ENCODE results near the gene MTM1. TPM values are rescaled to one million over a fixed set of nuclear protein-coding genes. Genes with fewer than 3 reads are reported as not detected.
A peak's percentile ranks its signal among the peaks of the same experiment; 100 is the strongest.

Gene MTM1
- total and polyA plus RNA-seq, 9 of the 15 experiments (the other 6 are each of a cell fraction or from before 2014, with no cell fraction given), result 5.6 to 13.3 (median 9.5) TPM

GRCh38 chrX:150547375-150548115 is 20.9 kb upstream of the MTM1 start (continued):
- TF ChIP-seq CHAMP1 (IDR thresholded peaks at IDR 0.05) (no peak), EWSR1 (IDR thresholded peaks at IDR 0.05; ENCODE audit: borderline replicate concordance, low read depth, partially characterized antibody) (no peak), SMARCA5 (IDR thresholded peaks at IDR 0.05) (no peak), POLR2G (IDR thresholded peaks at IDR 0.05; ENCODE audit: low read depth, low read length) (peak; percentile 66), ZNF589 (CRISPR knock-in tag; IDR thresholded peaks at IDR 0.05; ENCODE audit: low read depth) (0 out of 2 replicates have a peak, but pooled peaks have one; percentile 19), RAD51 (IDR thresholded peaks at IDR 0.05; ENCODE audit: borderline replicate concordance, low read depth) (peak; percentile 84), MAX (CRISPR knock-in tag; IDR thresholded peaks at IDR 0.05) (peak; percentile 61), MYC (IDR thresholded peaks at IDR 0.05; ENCODE audit: low read depth, low read length) (no peak), MYC (CRISPR knock-in tag; IDR thresholded peaks at IDR 0.05; ENCODE audit: borderline replicate concordance, low read depth) (no peak), USF1 (CRISPR knock-in tag; IDR thresholded peaks at IDR 0.05) (peak; percentile 91), KLF1 (tag; IDR thresholded peaks at IDR 0.05) (no peak), RBM25 (IDR thresholded peaks at IDR 0.05; ENCODE audit: low read depth, low read length, severe bottlenecking) (peak; percentile 59), SRSF1 (IDR thresholded peaks at IDR 0.05; ENCODE audit: low read depth, low read length) (no peak), SUPT5H (IDR thresholded peaks at IDR 0.05) (no peak), DDX20 (tag; IDR thresholded peaks at IDR 0.05; ENCODE audit: low read depth) (no peak), POLR2B (IDR thresholded peaks at IDR 0.05; ENCODE audit: low read depth, partially characterized antibody) (no peak), DPF2 (IDR thresholded peaks at IDR 0.05) (no peak), CXXC5 (CRISPR knock-in tag; IDR thresholded peaks at IDR 0.05) (peak; percentile 39; the same call in 1 of the 2 replicates), HNRNPL (IDR thresholded peaks at IDR 0.05; ENCODE audit: low read depth, low read length) (peak; percentile 34; the same call in 1 of the 2 replicates), NEUROD1 (IDR thresholded peaks at IDR 0.05; ENCODE audit: borderline replicate concordance, low read depth, low read length, partially characterized antibody) (no peak), TAF1 (IDR thresholded peaks at IDR 0.05; ENCODE audit: control insufficient read depth, extremely low read depth, insufficient read depth, low read length, severe bottlenecking) (no peak), ZFX (CRISPR knock-in tag; IDR thresholded peaks at IDR 0.05) (peak; percentile 30; the same call in 1 of the 2 replicates), L3MBTL2 (IDR thresholded peaks at IDR 0.05) (peak; percentile 93), RBM39 (optimal IDR thresholded peaks at IDR 0.05; ENCODE audit: low read depth, low read length) (no peak)
